Stimulated activated naive B cell treated with anti-CD40 and anti-IgM and Interleukin-4, amounts not matched to agents 10 μg/mL and 1 μg/mL and 100 μg/mL, for 72 hours (primary cell): ENCODE measurements around the gene RERG.

Experiments used
- ATAC-seq, 2 donors: fragments of 150-1000 bp; cut with Tn5 transposase; replicated peaks; 2 replicates each; pipeline ENCODE4 v1.10.0; 2021; ENCODE audit warnings: moderate library complexity in 1 of 2
- DNase-seq: peaks from one replicate; pipeline ENCODE4 v3.0.0; 2021
- H3K27ac Mint-ChIP-seq: one replicate; pipeline ENCODE4 v1.8.0; 2022; ENCODE audit warnings: mild to moderate bottlenecking, mixed read lengths
- H3K27me3 Mint-ChIP-seq, 2 donors: one replicate each; pipeline ENCODE4 v1.8.0; 2022; ENCODE audit warnings: mixed read lengths in 2 of 2
- H3K36me3 Mint-ChIP-seq, 2 donors: one replicate each; pipeline ENCODE4 v1.8.0; 2022; ENCODE audit warnings: mixed read lengths in 2 of 2, mild to moderate bottlenecking in 1 of 2
- H3K4me1 Mint-ChIP-seq, 2 donors: one replicate each; pipeline ENCODE4 v1.8.0; 2022; ENCODE audit warnings: mixed read lengths in 2 of 2, mild to moderate bottlenecking in 1 of 2
- H3K4me3 Mint-ChIP-seq, 2 donors: one replicate each; pipeline ENCODE4 v1.8.0; 2022; ENCODE audit warnings: mild to moderate bottlenecking in 2 of 2, mixed read lengths in 2 of 2, moderate library complexity in 1 of 2
- H3K9me3 Mint-ChIP-seq, 2 donors: one replicate each; pipeline ENCODE4 v1.8.0; 2022; ENCODE audit warnings: mixed read lengths in 2 of 2, mild to moderate bottlenecking in 1 of 2

The RERG gene

GRCh38 chr12:15192720-15193119, 28.5 kb downstream of the RERG start:
- no peak for DNase-seq
- Mint-ChIP-seq H3K4me1 (no peaks in the 10 kb centered on the region), H3K27ac (no peak overlapping the region), H3K27me3 (peaks cover 16 to 28% of the 10 kb centered on the region in 2 donors), H3K36me3 (no peaks in the 10 kb centered on the region), H3K4me3 (no peak overlapping the region), H3K9me3 (no peaks in the 10 kb centered on the region)
- no peak for ATAC-seq

GRCh38 chr12:15188127-15188526, 33.1 kb downstream of the RERG start:
- no peak overlapping the region for H3K27ac Mint-ChIP-seq
- no peak overlapping the region for H3K4me3 Mint-ChIP-seq

DNA sequence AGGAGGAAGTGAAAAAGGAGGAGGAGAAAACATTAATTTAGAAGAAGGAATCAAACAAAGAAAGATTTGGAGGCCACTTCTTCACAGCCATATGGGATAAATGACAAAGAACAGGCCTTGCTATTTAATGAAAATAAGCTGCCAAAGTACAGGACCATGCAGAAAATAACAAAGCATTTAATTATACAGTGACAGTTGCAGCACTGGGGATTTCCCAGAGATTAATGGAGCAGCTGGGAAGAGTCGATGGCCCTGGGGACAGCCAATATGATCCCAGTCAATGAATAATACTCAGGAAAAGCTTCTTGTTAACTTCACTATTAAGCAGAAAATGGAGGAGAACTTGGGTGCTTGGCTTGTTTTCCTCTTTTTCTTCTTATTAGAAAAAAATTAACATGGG, 34.6 kb downstream of the RERG start:
- no peak overlapping the region for H3K4me3 Mint-ChIP-seq
- H3K27ac Mint-ChIP-seq: no peak overlapping the region
- DNase-seq: no peak
- H3K4me1 Mint-ChIP-seq: no peaks in the 10 kb centered on the region
- peaks cover 9 to 19% of the 10 kb centered on the region in 2 donors for H3K27me3 Mint-ChIP-seq
- H3K9me3 Mint-ChIP-seq: no peaks in the 10 kb centered on the region
- no peaks in the 10 kb centered on the region for H3K36me3 Mint-ChIP-seq
- ATAC-seq: no peak

More at GRCh38 chr12:15188127-15188526, 33.1 kb downstream of the RERG start:
- H3K27me3 Mint-ChIP-seq: peaks cover 12 to 21% of the 10 kb centered on the region in 2 donors
- ATAC-seq (no peak), DNase-seq (no peak)
- no peaks in the 10 kb centered on the region for H3K4me1 Mint-ChIP-seq
- no peaks in the 10 kb centered on the region for H3K9me3 Mint-ChIP-seq
- H3K36me3 Mint-ChIP-seq: no peaks in the 10 kb centered on the region

- DNase-seq: no peak
- Mint-ChIP-seq H3K9me3 (no peaks in the 10 kb centered on the region), H3K27ac (no peak overlapping the region), H3K4me1 (no peaks in the 10 kb centered on the region), H3K4me3 (no peak overlapping the region), H3K27me3 (peaks cover 6 to 21% of the 10 kb centered on the region in 2 donors), H3K36me3 (no peaks in the 10 kb centered on the region)
- no peak for ATAC-seq
Observed at GRCh38 chr12:15184484-15184883, 36.7 kb downstream of the RERG start.

GRCh38 chr12:15183821-15184220, 37.4 kb downstream of the RERG start:
- Mint-ChIP-seq H3K27ac (no peak overlapping the region), H3K4me1 (no peaks in the 10 kb centered on the region), H3K27me3 (peaks cover 6 to 25% of the 10 kb centered on the region in 2 donors), H3K9me3 (no peaks in the 10 kb centered on the region), H3K36me3 (no peaks in the 10 kb centered on the region), H3K4me3 (no peak overlapping the region)
- DNase-seq (no peak), ATAC-seq (no peak)

DNA sequence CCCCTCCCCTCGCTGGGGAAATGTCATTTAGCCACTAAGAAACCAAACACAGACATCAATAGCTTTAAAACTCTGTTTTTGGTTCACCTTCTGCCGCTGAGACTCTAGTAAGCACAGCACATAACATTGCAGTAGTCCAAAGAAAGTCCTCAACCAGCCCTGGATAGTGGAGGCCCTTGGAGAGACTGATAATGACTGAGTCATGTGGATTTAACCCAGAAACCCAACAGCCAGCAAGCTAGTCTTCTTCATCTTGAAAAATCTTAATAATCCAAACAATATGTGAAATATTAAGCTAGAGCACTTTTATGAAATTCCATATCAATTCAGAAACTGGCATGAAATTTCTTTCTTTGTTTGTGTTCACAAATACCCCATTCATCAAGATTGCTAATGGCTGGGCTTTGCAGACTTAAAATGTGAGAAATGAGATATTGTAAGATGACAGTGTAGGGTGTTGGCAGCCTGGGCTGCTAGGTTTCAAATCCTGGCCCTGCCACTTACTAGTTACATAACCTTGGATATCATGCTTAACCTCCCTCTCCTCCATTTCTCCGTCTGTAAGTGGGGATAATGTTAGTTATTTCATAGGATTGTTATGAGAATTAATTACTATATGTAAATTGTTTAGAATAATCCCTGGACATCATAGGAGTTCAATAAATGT, 40.1 kb downstream of the RERG start:
- no peaks in the 10 kb centered on the region for H3K36me3 Mint-ChIP-seq
- H3K27ac Mint-ChIP-seq: no peak overlapping the region
- ATAC-seq: no peak
- no peak for DNase-seq
- H3K27me3 Mint-ChIP-seq: peaks cover 6 to 27% of the 10 kb centered on the region in 2 donors
- no peak overlapping the region for H3K4me3 Mint-ChIP-seq
- H3K4me1 Mint-ChIP-seq: no peaks in the 10 kb centered on the region
- H3K9me3 Mint-ChIP-seq: no peaks in the 10 kb centered on the region

GRCh38 chr12:15180325-15180724, 40.9 kb downstream of the RERG start:
- no peak for ATAC-seq
- no peaks in the 10 kb centered on the region for H3K9me3 Mint-ChIP-seq
- H3K27ac Mint-ChIP-seq: no peak overlapping the region
- no peak overlapping the region for H3K4me3 Mint-ChIP-seq
- peaks cover 5 to 27% of the 10 kb centered on the region in 2 donors for H3K27me3 Mint-ChIP-seq
- H3K4me1 Mint-ChIP-seq: no peaks in the 10 kb centered on the region
- DNase-seq: no peak
- no peaks in the 10 kb centered on the region for H3K36me3 Mint-ChIP-seq

DNA sequence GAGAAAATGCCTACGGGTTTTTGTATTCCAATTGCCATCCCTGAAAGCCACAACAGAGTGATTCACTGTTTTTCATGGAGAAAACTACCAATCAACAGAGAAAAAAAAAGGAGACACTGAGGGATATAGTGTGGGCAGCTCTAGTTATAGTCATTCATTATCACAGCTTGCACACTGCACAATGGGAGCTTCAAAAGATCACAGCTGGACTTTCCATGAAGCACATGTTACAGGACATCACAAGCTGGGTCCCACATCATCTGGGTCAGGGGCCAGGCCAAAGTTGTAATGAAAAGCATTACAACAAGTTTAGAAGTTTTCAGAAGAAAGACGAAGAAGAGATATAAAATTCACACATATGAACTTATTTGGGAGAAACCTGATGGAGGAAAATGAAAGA, 41.5 kb downstream of the RERG start:
- Mint-ChIP-seq H3K4me3 (no peak overlapping the region), H3K27me3 (peaks cover 0 to 27% of the 10 kb centered on the region in 2 donors), H3K36me3 (no peaks in the 10 kb centered on the region), H3K4me1 (no peaks in the 10 kb centered on the region), H3K27ac (no peak overlapping the region), H3K9me3 (no peaks in the 10 kb centered on the region)
- no peak for ATAC-seq
- DNase-seq: no peak

DNA sequence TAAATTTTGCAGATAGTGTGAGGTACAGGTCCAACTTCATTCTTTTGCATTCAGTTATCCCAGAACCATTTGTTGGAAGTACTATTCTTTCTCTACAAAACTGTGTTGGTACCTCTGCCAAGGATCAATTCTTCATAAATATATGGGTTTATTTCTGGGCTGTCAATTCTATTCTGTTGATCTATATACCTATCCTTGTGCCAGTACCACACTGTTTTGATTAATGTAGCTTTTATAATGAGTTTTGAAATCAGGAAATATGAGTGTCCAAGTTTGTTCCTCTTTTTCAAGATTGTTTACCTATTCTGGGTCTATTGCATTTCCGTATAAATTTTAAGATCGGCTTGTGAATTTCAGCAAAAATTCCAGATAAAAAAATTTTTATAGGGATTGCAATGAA, 48.1 kb downstream of the RERG start:
- Mint-ChIP-seq H3K36me3 (no peaks in the 10 kb centered on the region), H3K4me3 (no peak overlapping the region), H3K27me3 (peaks cover 0 to 9% of the 10 kb centered on the region in 2 donors), H3K27ac (no peak overlapping the region), H3K9me3 (peaks cover 1 to 4% of the 10 kb centered on the region in 2 donors), H3K4me1 (no peaks in the 10 kb centered on the region)
- ATAC-seq: no peak
- DNase-seq: no peak

DNA sequence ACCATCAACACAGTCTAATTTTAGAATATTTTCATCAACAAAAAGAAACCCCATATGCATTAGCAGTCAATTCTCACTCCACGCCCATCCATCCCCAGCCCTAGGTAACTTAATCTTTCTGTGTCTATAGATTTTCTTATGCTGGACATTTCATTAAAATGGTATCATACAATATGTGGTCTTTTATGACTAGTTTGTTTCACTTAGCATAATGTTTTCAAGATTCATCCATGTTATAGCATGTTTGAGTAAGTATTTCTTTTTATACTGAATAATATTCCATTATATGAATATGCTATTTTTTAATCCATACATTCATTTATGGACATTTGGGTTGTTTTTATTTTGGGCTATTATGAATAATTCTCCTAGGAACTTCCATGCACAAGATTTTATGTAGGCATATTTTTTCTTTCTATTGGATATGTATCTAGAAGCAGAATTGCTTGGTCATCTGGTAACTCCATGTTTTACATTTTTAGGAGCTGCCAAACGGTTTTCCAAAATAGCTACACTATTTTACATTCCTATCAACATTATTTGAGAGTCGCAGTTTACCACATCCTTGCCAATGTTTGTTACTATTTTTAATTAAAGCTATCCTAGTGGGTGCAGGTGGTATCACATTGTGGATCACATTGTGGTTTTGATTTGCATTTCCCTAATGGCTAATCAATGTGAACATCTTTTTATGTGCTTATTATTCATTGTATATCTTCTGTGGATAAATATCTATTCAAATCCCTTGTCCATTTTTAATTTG, 49.0 kb downstream of the RERG start:
- ATAC-seq (no peak), DNase-seq (no peak)
- Mint-ChIP-seq H3K27ac (no peak overlapping the region), H3K9me3 (peaks cover 1 to 4% of the 10 kb centered on the region in 2 donors), H3K36me3 (no peaks in the 10 kb centered on the region), H3K4me1 (no peaks in the 10 kb centered on the region), H3K27me3 (peaks cover 0 to 9% of the 10 kb centered on the region in 2 donors), H3K4me3 (no peak overlapping the region)

GRCh38 chr12:15171012-15171655, 50.1 kb downstream of the RERG start:
- DNase-seq: no peak
- Mint-ChIP-seq H3K27ac (no peak overlapping the region), H3K4me1 (no peaks in the 10 kb centered on the region), H3K27me3 (peaks cover 0 to 9% of the 10 kb centered on the region in 2 donors), H3K4me3 (no peak overlapping the region), H3K36me3 (no peaks in the 10 kb centered on the region), H3K9me3 (peaks cover 1 to 4% of the 10 kb centered on the region in 2 donors)
- ATAC-seq: no peak

- Mint-ChIP-seq H3K27ac (no peak overlapping the region), H3K4me3 (no peak overlapping the region), H3K4me1 (no peaks in the 10 kb centered on the region), H3K9me3 (no peaks in the 10 kb centered on the region), H3K27me3 (peaks cover 5 to 9% of the 10 kb centered on the region in 2 donors), H3K36me3 (no peaks in the 10 kb centered on the region)
- ATAC-seq (no peak), DNase-seq (no peak)
Observed at GRCh38 chr12:15168026-15168678, 53.1 kb downstream of the RERG start.

GRCh38 chr12:15165012-15165659, 56.1 kb downstream of the RERG start:
- Mint-ChIP-seq H3K4me3 (no peak overlapping the region), H3K9me3 (no peaks in the 10 kb centered on the region), H3K27ac (no peak overlapping the region), H3K27me3 (peaks cover 9 to 11% of the 10 kb centered on the region in 2 donors), H3K4me1 (no peaks in the 10 kb centered on the region), H3K36me3 (no peaks in the 10 kb centered on the region)
- DNase-seq (no peak), ATAC-seq (no peak)
